HG03521 (cell line): Measurements from ENCODE around the gene HNRNPA1L2.
"Not testable (repeated sequence)": the region's sequence is repeated elsewhere in the genome, so short reads cannot be mapped to it uniquely, and the experiment has no call there.

Experiments used
- ATAC-seq: cut with Tn5 transposase; IDR thresholded peaks from one replicate; pipeline ENCODE4 v1.9.1; 2021; ENCODE audit warnings: mild to moderate bottlenecking, moderate library complexity; ENCODE audit not compliant: unreplicated experiment

HNRNPA1L2 gene

DNA sequence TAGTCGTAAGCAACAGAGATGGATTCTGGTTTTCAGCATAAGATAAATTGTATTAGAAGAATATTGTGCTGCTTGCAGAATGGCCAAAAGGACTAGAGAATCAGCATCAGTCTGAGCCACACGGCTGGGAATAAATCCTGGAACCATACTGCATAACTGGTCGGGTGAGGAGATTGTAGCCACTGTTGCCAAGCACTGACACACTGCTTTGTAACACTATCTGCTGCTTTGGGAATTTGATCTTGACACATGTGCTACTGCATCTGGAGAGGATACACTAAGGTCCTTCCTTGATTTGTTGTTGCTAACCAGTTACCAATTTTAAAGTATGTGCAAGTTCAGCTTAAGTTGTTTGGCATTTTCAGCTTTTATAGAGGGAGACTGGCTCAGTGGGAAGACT, 1.9 kb downstream of the HNRNPA1L2 start:
- ATAC-seq: no peak

- ATAC-seq: no peak
Measured at GRCh38 chr13:52646967-52647366, 4.7 kb downstream of the HNRNPA1L2 start.

DNA sequence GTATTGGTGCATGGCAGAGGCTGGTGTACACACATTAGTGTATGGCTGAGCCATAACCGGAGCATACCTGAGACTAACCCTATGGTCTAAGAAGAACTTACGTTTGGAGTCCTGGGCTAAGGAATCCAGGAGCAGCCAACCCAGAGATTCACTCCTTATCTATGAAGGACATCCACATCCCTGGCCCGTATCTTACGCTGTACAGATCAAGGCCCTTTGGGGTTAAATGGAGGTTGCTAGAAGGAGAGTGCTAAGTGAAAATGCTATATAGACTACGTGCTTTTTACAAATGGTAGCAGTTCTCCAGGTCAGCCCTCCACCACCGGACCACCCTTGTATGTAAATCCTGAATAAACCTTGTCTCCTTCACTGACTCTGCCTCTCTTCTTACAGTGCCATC, 8.5 kb downstream of the HNRNPA1L2 start:
- ATAC-seq: no peak

DNA sequence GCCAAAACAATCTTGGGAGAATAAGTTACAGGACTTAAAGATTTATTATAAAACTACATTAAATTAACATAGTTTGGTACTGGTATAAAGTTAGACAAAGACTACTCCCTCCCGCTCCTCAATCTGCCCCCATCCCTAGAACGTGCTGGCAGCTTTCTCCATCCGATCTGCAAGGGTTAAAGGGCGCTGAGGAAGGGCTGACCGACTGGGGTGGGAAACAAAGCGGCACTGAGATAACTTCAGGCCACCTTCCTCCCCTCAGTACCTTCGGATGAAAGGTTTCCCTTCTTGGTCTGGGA, 9.6 kb downstream of the HNRNPA1L2 start:
- no peak for ATAC-seq

DNA sequence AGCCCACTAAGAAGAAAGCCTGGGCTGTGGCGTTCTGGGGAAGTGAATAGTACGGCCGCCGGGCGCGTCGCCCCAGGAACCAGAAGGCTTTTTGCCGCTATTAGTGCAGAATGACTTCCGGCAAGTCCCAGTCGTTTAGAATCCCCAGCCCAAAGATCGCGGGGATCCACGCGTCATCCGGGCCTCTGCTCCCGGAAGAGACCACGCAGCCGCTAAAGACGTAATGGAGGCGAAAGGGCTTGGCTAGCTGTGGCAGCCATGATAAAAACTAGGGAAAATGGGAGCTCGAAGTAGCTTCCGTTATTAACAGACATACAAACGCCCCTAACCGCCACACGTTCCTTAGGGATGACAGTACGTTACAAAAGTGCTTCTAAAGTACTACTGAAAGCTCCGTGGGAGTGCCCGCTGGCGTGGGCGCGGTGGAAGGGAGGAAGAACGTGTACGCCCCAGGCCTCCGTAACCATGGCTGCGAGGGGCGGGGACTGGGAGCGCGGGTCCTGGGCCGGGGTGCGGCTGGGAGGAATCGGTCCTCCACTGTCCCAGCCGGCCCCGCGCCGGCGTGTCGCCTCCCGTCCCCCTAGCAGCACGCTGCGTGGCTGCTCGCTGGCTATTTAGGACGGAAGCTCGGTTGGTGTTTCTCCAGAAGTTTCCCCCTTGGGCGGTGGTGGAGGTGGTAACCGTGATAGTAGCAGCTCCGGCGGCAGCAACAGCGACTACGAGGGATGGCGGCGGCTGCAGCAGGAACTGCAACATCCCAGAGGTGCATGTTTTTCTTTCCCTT, 10.2 kb downstream of the HNRNPA1L2 start, which contains the start of gene SUGT1:
Gene SUGT1, plus strand, starts transcription at position 641 of the 784 bp plus-strand sequence. Its CDS starts 85 bp downstream, at position 726.
- ATAC-seq: peak; percentile 95

DNA sequence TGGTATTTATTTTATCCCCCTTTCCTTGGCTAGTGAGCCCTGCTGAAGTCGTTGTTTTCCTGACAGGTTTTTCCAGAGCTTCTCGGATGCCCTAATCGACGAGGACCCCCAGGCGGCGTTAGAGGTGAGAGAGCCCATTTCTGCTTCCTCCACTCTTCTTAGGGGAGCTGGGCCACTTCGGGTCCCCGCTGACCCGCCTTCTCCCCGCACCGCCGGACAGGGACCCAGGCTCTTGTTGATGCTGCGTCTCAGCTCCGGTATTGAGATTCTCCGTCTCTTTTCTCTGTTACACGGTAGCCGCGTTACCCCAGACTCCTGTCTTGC, 10.7 kb downstream of the HNRNPA1L2 start:
- peak; percentile 27 for ATAC-seq

DNA sequence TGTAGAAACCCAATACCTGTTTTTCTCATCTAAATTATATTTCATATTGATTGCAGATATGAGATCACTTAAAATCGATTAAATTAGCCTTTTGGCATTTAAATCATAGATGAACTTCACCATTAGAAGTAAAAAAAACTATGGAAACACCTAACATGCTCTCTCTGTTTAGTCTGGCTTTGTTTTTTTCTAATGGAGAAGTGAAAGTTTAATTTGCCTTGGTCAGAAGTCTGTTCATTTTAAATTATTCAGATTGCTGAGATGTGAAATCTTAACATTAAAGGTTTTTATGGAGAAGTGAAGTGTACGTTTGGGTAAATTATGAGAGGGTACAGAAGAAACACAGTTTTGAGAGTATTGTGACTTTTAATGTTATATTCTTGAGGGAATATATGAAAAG, 17.1 kb downstream of the HNRNPA1L2 start:
- ATAC-seq: no peak

- no peak for ATAC-seq
Measured at GRCh38 chr13:52664272-52664671, 22.0 kb downstream of the HNRNPA1L2 start.

DNA sequence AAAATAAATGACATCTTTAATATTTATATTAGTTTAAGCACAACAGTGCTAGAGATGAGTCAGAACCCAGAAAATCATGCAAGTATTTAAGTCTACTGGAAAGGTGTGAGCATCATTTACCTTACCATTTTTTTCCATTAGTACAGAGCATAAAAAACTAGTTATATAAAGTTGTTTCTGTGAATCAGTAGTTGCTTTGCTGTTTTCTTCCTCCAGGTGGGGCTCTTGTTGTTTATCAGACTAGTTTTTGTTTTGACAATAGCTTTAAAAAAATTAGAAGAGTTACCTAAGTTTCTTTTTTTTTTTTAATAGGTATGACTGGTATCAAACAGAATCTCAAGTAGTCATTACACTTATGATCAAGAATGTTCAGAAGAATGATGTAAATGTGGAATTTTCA, 23.1 kb downstream of the HNRNPA1L2 start:
- no peak for ATAC-seq

GRCh38 chr13:52669677-52670076, 27.4 kb downstream of the HNRNPA1L2 start:
- no peak for ATAC-seq

GRCh38 chr13:52670726-52671125, 28.5 kb downstream of the HNRNPA1L2 start:
- no peak for ATAC-seq

- no peak for ATAC-seq
Measured at GRCh38 chr13:52673465-52673864, 31.2 kb downstream of the HNRNPA1L2 start.

DNA sequence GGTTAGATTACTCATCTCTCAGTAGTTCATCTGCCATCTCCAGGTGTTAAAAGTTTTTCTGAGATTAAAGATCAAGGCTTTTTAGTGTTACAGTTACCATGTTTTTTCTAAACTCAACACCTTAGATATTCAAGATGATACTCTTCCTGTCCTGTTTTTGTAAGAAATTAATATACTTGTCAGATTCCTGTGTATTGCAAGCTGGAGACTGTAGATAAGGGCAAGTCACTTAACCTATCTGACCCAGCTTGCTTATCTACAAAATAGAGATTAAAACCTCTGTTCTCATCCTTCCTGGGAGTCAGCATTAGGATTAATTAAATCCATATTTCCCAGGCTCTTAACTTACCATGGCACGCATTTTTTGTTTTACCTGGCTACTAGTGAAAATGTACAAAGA, 35.6 kb downstream of the HNRNPA1L2 start:
- ATAC-seq: no peak

- ATAC-seq: not testable (repeated sequence)
Measured at GRCh38 chr13:52685806-52686205, 43.6 kb downstream of the HNRNPA1L2 start.

DNA sequence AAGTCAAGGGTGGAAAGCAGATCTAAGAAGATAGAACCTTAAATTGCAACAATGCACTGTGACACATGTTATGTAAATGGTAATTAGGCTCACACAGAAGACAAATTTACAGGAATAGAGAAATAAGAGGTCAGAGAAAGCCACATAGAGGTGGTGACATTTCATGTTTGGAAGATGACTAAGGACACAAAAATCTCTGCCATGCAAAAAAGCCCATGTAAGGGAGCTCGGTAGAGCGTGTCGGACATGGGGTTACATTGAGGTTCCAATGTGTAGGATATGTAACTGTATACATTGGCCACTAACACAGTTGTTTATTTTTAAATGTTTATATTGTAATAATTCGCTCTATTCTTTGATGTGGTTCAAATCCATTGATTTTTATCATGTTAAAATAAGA, 44.1 kb downstream of the HNRNPA1L2 start:
- ATAC-seq: no peak
